CD4-positive, alpha-beta T cell treated with Interleukin-2 at 100 ng/mL for 4 hours (primary cell): ENCODE measurements around the gene TUBB3.
"Not testable (repeated sequence)": the region's sequence is repeated elsewhere in the genome, so short reads cannot be mapped to it uniquely, and the experiment has no call there.

Experiments used
- DNase-seq: peaks from one replicate; pipeline ENCODE4 v3.0.0-alpha.2; 2020; ENCODE audit warnings: low spot score

TUBB3 gene

DNA sequence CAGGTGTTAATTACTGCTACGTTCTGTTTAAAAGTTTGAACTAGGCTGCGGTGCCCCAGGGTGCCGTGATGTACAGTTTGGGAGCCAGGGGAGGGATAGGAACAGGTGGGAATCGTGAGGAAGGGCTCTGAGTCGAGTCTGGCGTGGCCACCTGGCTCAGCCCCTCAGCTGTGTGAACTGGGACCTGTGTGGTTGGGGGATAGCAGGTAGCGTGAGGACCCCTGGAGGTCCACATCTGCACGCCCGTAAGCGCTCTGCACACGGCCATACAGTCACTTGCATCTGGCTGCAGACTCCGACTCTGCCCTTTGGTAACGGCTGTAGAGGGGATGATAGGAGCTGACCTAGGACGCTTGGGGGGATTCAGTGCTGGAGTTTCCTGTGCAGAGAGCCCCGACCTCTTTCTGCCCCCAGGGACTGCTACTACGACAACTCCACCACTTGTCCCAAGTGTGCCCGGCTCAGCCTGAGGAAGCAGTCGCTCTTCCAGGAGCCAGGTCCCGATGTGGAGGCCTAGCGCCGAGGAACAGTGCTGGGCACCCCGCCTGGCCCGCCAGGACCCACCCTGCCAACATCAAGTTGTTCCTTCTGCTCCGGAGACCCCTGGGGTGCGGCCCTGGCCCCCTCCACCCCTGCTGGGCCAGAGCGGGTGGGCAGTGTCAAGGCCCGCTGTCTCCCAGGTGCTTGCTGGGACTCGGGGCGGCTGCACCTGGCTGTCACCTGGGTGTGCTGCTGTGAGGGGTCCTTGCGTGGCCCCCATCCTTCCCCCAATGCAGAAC, 42.5 kb downstream of the TUBB3 start:
- no peak for DNase-seq

DNA sequence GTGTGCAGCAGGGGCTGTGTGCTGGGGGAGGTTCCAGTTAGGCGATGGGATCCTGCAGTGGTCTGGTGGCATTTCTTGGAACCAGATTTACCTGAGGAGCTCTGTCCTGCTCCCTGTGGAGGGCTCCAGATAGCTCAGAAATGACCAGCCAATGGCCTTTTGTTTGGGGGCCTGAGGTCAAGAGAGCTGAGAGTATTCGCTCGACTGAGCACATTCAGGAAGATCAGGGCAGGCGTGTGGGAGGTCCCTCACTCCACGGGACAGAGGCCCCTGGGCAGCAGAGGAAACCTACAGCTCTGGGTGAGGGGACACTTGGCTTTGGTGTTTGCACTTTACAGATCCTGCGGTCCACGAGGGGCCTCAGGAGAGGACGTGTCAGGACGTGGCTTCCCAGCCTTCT, 43.6 kb downstream of the TUBB3 start:
- DNase-seq, result no peak

DNA sequence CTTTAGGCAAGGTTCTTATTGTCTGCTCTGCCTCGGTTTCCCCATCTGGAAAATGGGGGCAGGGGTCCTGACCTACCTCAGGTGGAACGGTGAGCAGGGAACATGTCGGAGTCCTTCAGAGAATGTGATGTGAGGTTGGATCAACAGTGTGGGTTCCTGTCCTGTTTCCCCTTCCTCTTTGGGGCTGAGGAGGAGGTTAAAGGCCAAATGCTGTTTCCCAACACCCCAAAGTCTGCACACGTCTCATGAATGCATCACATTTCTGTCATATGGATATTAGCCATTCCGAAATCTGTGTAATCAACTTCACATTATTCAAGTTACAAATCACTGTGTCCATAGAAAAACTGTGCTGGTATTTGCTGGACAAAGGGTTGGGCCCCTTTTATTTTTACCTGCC, 44.3 kb downstream of the TUBB3 start:
- not testable (repeated sequence) for DNase-seq

DNA sequence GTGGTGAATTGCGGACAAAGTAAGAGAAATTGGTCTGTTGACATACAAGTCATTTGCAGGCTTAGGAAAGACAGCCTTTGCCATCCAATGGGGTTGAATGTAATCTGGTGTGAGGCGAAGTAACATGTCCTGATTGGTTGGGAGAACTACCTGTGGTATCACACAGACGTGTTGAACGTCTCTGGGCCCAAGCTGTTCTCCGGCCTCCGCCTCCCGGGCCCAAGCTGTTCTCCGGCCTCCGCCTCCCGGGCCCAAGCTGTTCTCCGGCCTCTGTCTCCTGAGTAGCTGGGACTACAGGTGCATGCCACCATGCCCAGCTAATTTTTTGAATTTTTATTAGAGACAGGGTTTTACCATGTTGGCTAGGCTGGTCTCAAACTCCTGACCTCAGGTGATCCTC, 44.9 kb downstream of the TUBB3 start:
- not testable (repeated sequence) for DNase-seq

GRCh38 chr16:89969741-89970410, 46.7 kb downstream of the TUBB3 start:
- DNase-seq, result no peak

DNA sequence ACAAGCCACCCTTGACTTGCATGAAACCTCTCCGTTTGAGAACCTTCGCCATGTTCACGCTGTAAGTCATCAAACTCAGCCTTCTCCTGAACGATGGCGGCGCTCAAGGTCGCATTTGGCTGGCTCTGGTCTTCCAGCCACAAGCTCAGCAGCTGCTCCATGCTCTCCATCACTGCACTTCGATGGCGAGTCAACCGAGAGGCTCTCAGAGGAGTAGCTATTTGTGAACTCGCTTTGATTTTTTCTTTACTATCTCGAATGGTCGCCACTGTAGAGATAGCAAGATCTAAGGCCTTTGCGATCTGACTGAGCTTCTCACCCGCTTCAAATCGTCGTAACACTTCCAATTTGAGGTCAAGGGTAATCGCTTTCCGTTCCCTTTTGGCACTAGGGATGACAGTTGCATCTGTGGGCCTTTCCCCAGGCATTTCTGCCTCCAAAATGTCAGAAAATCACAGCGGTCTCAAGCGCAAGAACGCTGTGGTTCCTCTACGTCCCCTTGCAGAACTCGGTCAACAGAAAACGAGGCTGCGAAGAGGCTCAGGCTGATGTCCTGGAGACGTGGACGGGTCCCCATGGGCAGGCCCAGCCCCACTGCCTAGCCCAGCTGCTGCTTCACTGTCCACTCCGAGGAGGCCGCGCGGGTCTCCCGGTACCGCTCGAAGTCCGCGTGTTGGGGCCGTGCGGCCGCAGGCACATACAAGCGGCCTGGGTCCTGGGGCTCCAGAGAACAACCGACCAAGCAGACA, 48.5 kb downstream of the TUBB3 start:
- DNase-seq, result no peak

DNA sequence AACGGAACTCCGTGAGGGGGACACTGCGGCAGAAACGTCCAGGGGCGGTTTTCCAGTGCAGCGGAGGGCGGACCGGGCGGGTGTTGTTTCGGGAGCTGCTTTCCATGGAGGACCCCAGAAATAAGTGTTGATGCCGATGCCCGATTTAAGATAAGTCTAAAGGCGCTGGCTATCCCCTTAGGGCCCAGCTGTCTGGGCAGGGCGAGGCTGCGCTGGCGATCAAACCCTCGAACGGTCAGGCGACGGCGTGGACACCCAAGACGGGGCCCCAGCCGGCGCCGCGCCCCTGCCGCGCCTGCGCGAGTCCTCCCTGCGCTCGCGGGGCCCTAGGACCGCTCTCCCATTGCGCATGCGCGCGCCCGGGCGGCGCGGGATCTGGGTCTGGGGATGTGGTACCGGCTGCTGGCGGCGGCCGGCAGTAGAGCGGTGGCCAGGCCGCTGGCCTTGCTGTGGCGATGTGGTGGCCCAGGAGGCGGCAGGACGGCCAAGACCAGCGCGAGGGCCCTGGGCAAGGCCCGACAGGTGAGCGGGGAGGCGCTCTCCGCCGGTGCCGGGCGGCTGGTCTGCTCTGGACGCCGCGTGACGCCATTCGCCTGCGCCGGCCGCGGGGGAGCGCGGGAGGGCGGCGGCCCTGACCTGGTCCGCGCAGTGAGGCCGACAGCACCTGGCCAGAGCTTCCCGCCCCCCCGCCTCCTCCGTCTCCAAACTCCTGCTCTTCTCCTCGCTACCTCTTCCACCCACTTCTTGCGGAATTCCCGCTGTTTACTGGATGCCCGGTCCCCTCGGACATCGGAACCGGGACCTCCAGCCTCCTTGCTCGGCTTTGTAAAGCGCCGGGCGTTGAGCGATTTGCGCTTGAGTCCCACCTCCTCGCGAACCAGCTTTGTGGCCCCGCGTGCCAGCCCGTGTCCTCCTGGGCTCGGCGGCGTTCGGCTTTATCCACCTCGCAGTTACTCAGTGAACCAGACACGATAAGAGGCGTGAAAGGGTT, 49.4 kb downstream of the TUBB3 start:
- peak; percentile 91 for DNase-seq

DNA sequence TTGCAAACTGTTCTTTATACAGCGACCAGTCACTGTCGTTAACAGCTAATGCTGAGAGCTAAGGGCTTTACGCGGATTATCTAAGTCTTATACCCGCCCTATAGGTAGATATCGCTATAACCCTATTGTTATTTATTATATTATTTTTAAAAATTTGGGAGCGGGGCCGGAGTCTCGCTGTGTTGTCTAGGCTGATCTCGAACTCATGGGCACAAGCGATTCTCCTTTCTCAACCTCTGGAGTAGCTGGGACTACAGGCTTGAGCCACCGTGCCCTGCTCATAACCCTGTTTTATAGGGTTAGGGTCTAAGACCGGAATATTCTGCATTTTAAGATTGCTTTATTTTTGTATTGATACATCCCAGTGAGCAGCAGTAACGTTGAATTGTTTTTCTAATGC, 50.1 kb downstream of the TUBB3 start:
- DNase-seq, result no peak

DNA sequence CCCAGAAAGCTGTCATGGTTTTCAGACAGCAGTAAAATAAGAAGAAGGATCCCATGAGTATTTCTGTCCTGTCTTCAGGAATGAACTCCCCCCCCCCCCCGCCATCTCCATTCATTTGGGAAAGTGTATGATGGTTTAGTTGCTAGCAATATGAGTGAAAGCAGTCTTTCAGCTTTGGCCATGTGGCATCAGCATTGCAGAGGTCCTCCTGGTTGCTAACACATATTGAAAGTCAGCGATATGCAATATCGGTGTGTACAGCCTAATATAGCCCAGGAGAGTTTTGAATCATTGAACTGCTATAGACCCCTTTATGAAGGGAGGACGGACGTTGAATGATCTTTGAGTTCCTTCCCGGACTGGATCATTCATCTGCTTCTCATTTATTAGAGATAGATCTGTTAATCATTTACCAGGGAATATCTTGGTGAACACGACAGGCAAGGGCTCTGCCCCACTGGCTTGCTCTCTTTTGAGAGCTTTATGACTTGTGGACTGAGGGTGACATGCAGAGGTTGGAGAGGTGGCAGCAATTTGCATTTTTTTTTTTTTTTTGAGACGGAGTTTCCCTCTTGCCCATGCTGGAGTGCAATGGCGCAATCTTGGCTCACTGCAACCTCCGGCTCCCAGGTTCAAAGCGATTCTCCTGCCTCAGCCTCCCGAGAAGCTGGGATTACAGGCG, 50.7 kb downstream of the TUBB3 start:
- no peak for DNase-seq

GRCh38 chr16:89974870-89975269, 51.7 kb downstream of the TUBB3 start:
- DNase-seq, result no peak

GRCh38 chr16:89981414-89981813, 58.3 kb downstream of the TUBB3 start:
- DNase-seq, result no peak

DNA sequence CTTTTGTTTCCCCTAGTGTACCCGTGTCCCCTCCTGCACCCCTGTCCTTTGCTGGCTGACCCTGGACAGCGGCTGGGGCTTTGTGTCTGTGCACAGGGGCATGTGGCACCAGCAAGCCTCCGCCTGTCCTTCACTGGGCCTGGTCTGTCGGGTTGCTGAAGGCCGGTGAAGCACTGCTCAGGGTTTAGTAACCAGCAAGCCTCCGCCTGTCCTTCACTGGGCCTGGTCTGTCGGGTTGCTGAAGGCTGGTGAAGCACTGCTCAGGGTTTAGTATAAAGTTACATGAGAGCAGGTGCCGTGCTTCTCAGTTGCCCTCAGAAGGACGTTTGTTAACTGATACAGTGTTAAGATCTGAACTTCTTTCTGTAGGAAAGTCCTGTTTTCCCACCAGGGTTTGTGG, 59.2 kb downstream of the TUBB3 start:
- no peak for DNase-seq

- no peak for DNase-seq
These were observed 60.4 kb downstream of the TUBB3 start for GRCh38 chr16:89983536-89983935.

- no peak for DNase-seq
These were observed 61.1 kb downstream of the TUBB3 start for GRCh38 chr16:89984216-89984615.

DNA sequence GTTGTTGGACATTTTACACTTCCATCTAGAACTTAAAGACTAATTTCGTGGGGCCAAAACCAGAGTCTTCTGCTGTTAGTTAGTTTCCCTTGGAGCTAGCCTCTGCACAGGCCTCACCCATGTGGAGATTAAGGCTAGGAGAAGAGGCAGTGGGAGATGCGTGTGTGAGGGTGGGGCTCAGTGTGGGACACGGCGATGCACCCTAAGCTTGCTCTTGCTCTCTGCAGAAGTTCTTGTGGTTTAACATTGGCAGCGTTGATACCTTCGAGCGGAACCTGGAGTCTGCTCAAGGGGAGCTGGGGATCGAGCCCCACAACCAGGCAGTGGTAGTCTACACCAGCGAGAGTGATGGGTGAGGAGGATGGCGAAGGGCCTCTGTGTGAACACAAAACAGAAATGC, 62.1 kb downstream of the TUBB3 start:
- DNase-seq, result no peak
